K562 (cell line): ENCODE measurements around the gene GATA2. TPM values are rescaled to one million over a fixed set of nuclear protein-coding genes. Genes with fewer than 3 reads are reported as not detected.
A peak's percentile ranks its signal among the peaks of the same experiment; 100 is the strongest.

ENCODE experiments used
- ATAC-seq: fragments of 200-7000 bp; cut with Tn5 transposase; 3 replicates; pipeline ENCODE4 v1.9.1; 2020; ENCODE audit warnings: moderate library complexity
- BruUV-seq: library from RNA; stranded (reverse); fragments of 400-500 nt; replicated peaks from 2 replicates; lab custom pipeline; 2021; lab: Mats Ljungman, UMichigan
- CTCF ChIA-PET: fragments of 300-600 bp; formaldehyde crosslinking; extraction: SDS; loops from one replicate; lab custom pipeline; 2021; ENCODE audit warnings: low intra/inter-chr PET ratio; lab: Yijun Ruan, JAX
- POLR2A ChIA-PET: fragments of 300-600, 350-650 bp; sonication (Branson Sonifier 250); formaldehyde crosslinking; extraction: SDS; loops from one replicate; lab custom pipeline; 2021; ENCODE audit warnings: antibody characterized with exemption, inconsistent platforms; lab: Yijun Ruan, JAX
- DNase-seq, 4 experiments: peaks; one replicate each; pipeline versions ENCODE4 v3.0.0 to v3.0.0-alpha.2; 2011 to 2018; ENCODE audit warnings: low spot score in 3 of 4, mixed read lengths in 3 of 4; ENCODE audit errors: extremely low read depth in 1 of 4
- FAIRE-seq: peaks from 2 replicates; lab custom pipeline; 2011; peaks lifted over from hg19 to GRCh38; lab: Jason Lieb, UNC
- H2AFZ ChIP-seq: 2 replicates; pipeline ENCODE4 v1.6.0; 2011; ENCODE audit warnings: low read depth, low read length, control low read depth, inconsistent platforms
- H3K27ac ChIP-seq: fragments of 200-600 bp; 3 replicates; pipeline ENCODE4 v1.8.0; 2011; ENCODE audit warnings: low read depth, mild to moderate bottlenecking, control low read depth, inconsistent platforms, low read length, moderate library complexity, mixed read lengths; ENCODE audit errors: extremely low read depth
- H3K27me3 ChIP-seq, 2 experiments: fragments of 300-600 bp in 1 of 2; 2 replicates in 1 of 2; 3 replicates in 1 of 2; pipeline versions ENCODE4 v1.6.0 to v1.8.0; 2011; ENCODE audit warnings: inconsistent platforms in 2 of 2, low read length in 2 of 2, mild to moderate bottlenecking in 1 of 2, mixed read lengths in 1 of 2, moderate library complexity in 1 of 2; ENCODE audit not compliant: control insufficient read depth in 2 of 2, insufficient read depth in 2 of 2
- H3K36me3 ChIP-seq: fragments of 300-600 bp; 3 replicates; pipeline ENCODE4 v1.8.0; 2011; ENCODE audit warnings: mild to moderate bottlenecking, low read length, inconsistent platforms; ENCODE audit not compliant: control insufficient read depth, insufficient read depth
- H3K4me1 ChIP-seq, 2 experiments: fragments of 200-600 bp in 1 of 2; replicated peaks in 1 of 2; 2 replicates in 1 of 2; 3 replicates in 1 of 2; pipeline versions ENCODE4 v1.5.1 to v1.8.0; 2011; ENCODE audit warnings: inconsistent platforms in 2 of 2, low read length in 2 of 2, mild to moderate bottlenecking in 1 of 2, mixed read lengths in 1 of 2, moderate library complexity in 1 of 2; ENCODE audit not compliant: control insufficient read depth in 2 of 2, insufficient read depth in 2 of 2
- H3K4me2 ChIP-seq: 2 replicates; pipeline ENCODE4 v1.6.1; 2011; ENCODE audit warnings: low read length, control low read depth, inconsistent platforms, mixed read lengths; ENCODE audit not compliant: insufficient read depth
- H3K4me3 ChIP-seq: fragments of 200-600 bp; sonication (generic), shearing (Covaris generic); 2 replicates; pipeline ENCODE4 v1.5.1; 2016; ENCODE audit warnings: control low read depth, inconsistent platforms
- H3K79me2 ChIP-seq: fragments of 200-600 bp; 3 replicates; pipeline ENCODE4 v1.8.0; 2011; ENCODE audit warnings: low read length, inconsistent platforms; ENCODE audit not compliant: control insufficient read depth, insufficient read depth
- H3K9ac ChIP-seq, 2 experiments: 2 replicates each; pipeline versions ENCODE4 v1.6.0 to v1.6.1; 2011; ENCODE audit warnings: low read depth in 2 of 2, low read length in 2 of 2, control low read depth in 1 of 2, inconsistent platforms in 1 of 2, mild to moderate bottlenecking in 1 of 2, mixed read lengths in 1 of 2; ENCODE audit not compliant: insufficient read depth in 1 of 2
- H3K9me1 ChIP-seq: one replicate; pipeline ENCODE4 v1.6.0; 2011; ENCODE audit warnings: inconsistent platforms, mild to moderate bottlenecking, low read length, moderate library complexity; ENCODE audit not compliant: control insufficient read depth, insufficient read depth
- H3K9me3 ChIP-seq: replicated peaks from 2 replicates; pipeline ENCODE4 v1.5.1; 2011; ENCODE audit warnings: low read depth, low read length, inconsistent platforms; ENCODE audit not compliant: control insufficient read depth, insufficient read depth
- H4K20me1 ChIP-seq: replicated peaks from 2 replicates; pipeline ENCODE4 v1.6.1; 2011; ENCODE audit warnings: low read length, inconsistent platforms, mixed read lengths; ENCODE audit not compliant: control insufficient read depth, insufficient read depth
- ARID1B ChIP-seq: fragments of 450-650 bp; IDR thresholded peaks from 2 replicates; pipeline ENCODE4 v1.6.1; 2016; ENCODE audit warnings: antibody characterized with exemption, mild to moderate bottlenecking, inconsistent platforms
- CHCHD3 ChIP-seq: fragments of 250-450 bp; sonication (Bioruptor Pico); IDR thresholded peaks from 2 replicates; pipeline ENCODE4 v2.1.2; 2022; ENCODE audit warnings: mild to moderate bottlenecking
- MECOM ChIP-seq: fragments of 250-450 bp; sonication (Bioruptor Pico); IDR thresholded peaks from 2 replicates; pipeline ENCODE4 v1.8.0; 2022; ENCODE audit warnings: inconsistent platforms
- SP1 ChIP-seq: sonication (generic); formaldehyde crosslinking; IDR thresholded peaks from 2 replicates; pipeline ENCODE4 v1.8.1; 2022; ENCODE audit warnings: mild to moderate bottlenecking, missing genetic modification reagents
- TAF15 ChIP-seq: fragments of 200-400 bp; formaldehyde crosslinking; IDR thresholded peaks from 2 replicates; pipeline ENCODE4 v1.6.1; 2017; ENCODE audit warnings: mild to moderate bottlenecking, low read depth, low read length, moderate library complexity
- ZFPM2 ChIP-seq: fragments of 250-450 bp; sonication (Bioruptor Pico); IDR thresholded peaks from 2 replicates; pipeline ENCODE4 v1.5.1; 2022; ENCODE audit warnings: mild to moderate bottlenecking
- ZFX ChIP-seq: sonication (generic); formaldehyde crosslinking; IDR thresholded peaks from 2 replicates; pipeline ENCODE4 v1.8.0; 2022; ENCODE audit warnings: mild to moderate bottlenecking, missing genetic modification reagents, moderate library complexity
- ZNF239 ChIP-seq: fragments of 250-450 bp; sonication (Bioruptor Pico); IDR thresholded peaks from 2 replicates; pipeline ENCODE4 v1.4.0; 2020; ENCODE audit warnings: mild to moderate bottlenecking
- ZNF316 ChIP-seq: fragments of 450-650 bp; IDR thresholded peaks from 2 replicates; pipeline ENCODE4 v1.6.1; 2016
- ZNF445 ChIP-seq: fragments of 250-450 bp; sonication (Bioruptor Pico); IDR thresholded peaks from 2 replicates; pipeline ENCODE4 v1.4.0; 2020; ENCODE audit warnings: low read depth, mild to moderate bottlenecking, moderate library complexity
- ZNF589 ChIP-seq: fragments of 200-800 bp; sonication (Bioruptor generic); IDR thresholded peaks from 2 replicates; pipeline ENCODE4 v1.6.1; 2016; ENCODE audit warnings: low read depth, missing genetic modification characterization, missing compliant biosample characterization
- WGBS: fragments of 100-300 bp; shearing (Covaris generic); methylation state at CpG from one replicate; pipeline ENCODE4 v1.1.6; 2016; ENCODE audit warnings: low coverage, mixed read lengths; ENCODE audit not compliant: insufficient coverage; ENCODE audit errors: missing lambda C conversion rate; 5-methylcytosine and 5-hydroxymethylcytosine counted together
- in situ Hi-C: fragments of 300-500 bp; cut with MboI; formaldehyde crosslinking; loops from 4 replicates; pipeline ENCODE4 v1.15.0; 2018; ENCODE audit warnings: inconsistent platforms, mixed read lengths
- intact Hi-C: fragments of 100-400 bp; cut with micrococcal nuclease; formaldehyde crosslinking; loops from 2 replicates; pipeline ENCODE4 v1.14.2; 2022
- polyA plus RNA-seq, 8 experiments: library from polyadenylated mRNA; depleted of rRNA in 4 of 8; stranded (reverse) in 5 of 8; unstranded in 3 of 8; fragments of >200 nt; fragmentation: Nextera tagmentation in 2 of 8; fragmentation: Illumina TruSeq in 1 of 8; extraction: Ambion mirVana in 2 of 8; extraction: Trizol in 1 of 8; gene quantifications; 2 replicates each; pipeline versions ENCODE4 v1.2.1 to v1.2.3, GENCODE V29; 2011 to 2014; ENCODE audit warnings: inconsistent platforms in 1 of 8, missing spikeins in 1 of 8
- total RNA-seq, 7 experiments: library from RNA; depleted of rRNA in 6 of 7; stranded (reverse); fragments of >200 nt in 6 of 7; fragmentation: Illumina TruSeq in 2 of 7; extraction: Trizol in 2 of 7; gene quantifications; 2 replicates each; pipeline versions ENCODE4 v1.2.1 to v1.2.3, GENCODE V29; 2011 to 2021; ENCODE audit warnings: low replicate concordance in 1 of 7
- TF ChIP-seq, protein P1 (sequence below): sonication (generic); formaldehyde crosslinking; IDR thresholded peaks from 2 replicates; pipeline ENCODE4 v1.4.0; 2020; ENCODE audit warnings: mild to moderate bottlenecking, missing genetic modification reagents
- TF ChIP-seq, protein P2 (sequence below): conservative IDR thresholded peaks from 2 replicates; pipeline ENCODE4 v1.6.1; 2011; ENCODE audit warnings: low read depth, mild to moderate bottlenecking, low read length; ENCODE audit not compliant: control insufficient read depth
- TF ChIP-seq, protein P3 (sequence below): fragments of 200-800 bp; sonication (Bioruptor generic); IDR thresholded peaks from 2 replicates; pipeline ENCODE4 v1.6.1; 2016; ENCODE audit warnings: missing genetic modification characterization, missing compliant biosample characterization

The GATA2 gene
- total and polyA plus RNA-seq, 9 of the 15 experiments (the other 6 are each of a cell fraction or from before 2014, with no cell fraction given), result 8.5 to 218 (median 50.8) TPM

DNA sequence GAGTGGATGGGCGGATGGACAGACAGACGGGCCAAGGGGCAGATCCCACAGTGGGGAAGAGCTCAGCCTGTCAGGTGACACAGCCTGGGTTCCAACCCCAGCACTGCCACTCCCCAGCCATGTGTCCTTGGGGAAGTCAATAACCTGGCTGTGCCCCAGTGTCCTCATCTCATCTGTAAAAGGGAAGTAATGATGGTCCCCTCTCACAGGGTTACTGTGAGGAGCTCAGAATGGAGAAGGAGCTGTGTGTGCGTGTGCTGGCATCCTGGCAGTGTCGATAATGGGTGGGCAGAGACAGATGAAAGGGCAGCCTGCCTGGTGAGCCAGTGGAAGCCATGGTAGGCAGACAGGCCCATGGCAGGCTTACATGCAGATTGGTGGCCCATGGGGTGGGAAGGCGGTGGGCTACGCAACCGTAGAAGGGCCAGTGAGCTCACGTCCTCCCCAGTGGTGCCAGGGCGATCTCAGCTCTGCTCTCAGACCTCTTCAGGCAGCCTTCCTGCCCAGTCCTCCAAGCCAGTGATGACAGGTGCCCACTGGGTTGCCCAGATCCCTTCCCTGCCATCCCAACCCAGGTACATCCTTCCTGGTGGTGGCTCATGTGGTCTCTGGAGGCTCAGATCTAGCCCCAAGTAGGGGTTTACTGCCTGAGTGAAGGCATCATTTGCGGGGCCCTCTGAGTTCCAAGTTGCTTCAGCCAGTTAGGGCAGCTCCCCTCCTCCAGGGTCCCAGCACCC, 24.0 kb downstream of the GATA2 start:
- Histone ChIP-seq H4K20me1 (no peaks in the 10 kb centered on the region), H3K27me3 (peaks cover 4 to 21% of the 10 kb centered on the region in 2 experiments; a peak in 4 of 5 replicates), H3K4me1 (peaks cover 15 to 26% of the 10 kb centered on the region in 2 experiments; a peak in 4 of 5 replicates), H3K27ac (no peak overlapping the region), H3K4me2 (no peak overlapping the region), H3K9me1 (peaks cover 3% of the 10 kb centered on the region), H3K79me2 (no peaks in the 10 kb centered on the region), H3K9ac (peak overlapping the region in 1 of 2 experiments; percentile 41; a peak in 1 of 4 replicates), H2AFZ (peak overlapping the region; percentile 45; the same call in 1 of the 2 replicates), H3K36me3 (no peaks in the 10 kb centered on the region), H3K4me3 (no peak overlapping the region), H3K9me3 (no peaks in the 10 kb centered on the region)
- in situ Hi-C loops, result no loop called here
- POLR2A ChIA-PET, result interaction anchor here (0.7 to 1.6 kb wide), 4 partner anchors 8 to 35 kb away, joined by 3 to 7 read pairs (median 3); no protein-coding TSS in a partner anchor
- DNase-seq, result no peak
- no peak for FAIRE-seq
- intact Hi-C loops, result no loop called here
- no peak for ATAC-seq
- no TSS peak for BruUV-seq
- CTCF ChIA-PET, result no interaction called here
- WGBS, result 69% methylated on average over 4 of the region's 10 CpGs
- TF ChIP-seq CHCHD3 (CRISPR knock-in tag), result no peak
- no peak for TF ChIP-seq ZNF445
- TF ChIP-seq MECOM (CRISPR knock-in tag), result no peak
- TF ChIP-seq ZFX (CRISPR knock-in tag), result no peak
- TF ChIP-seq ZNF589 (CRISPR knock-in tag), result no peak
- no peak for TF ChIP-seq SP1 (CRISPR knock-in tag)
- TF ChIP-seq TAF15, result no peak
- no peak for TF ChIP-seq ZFPM2 (CRISPR knock-in tag)
- TF ChIP-seq, protein P1, sequence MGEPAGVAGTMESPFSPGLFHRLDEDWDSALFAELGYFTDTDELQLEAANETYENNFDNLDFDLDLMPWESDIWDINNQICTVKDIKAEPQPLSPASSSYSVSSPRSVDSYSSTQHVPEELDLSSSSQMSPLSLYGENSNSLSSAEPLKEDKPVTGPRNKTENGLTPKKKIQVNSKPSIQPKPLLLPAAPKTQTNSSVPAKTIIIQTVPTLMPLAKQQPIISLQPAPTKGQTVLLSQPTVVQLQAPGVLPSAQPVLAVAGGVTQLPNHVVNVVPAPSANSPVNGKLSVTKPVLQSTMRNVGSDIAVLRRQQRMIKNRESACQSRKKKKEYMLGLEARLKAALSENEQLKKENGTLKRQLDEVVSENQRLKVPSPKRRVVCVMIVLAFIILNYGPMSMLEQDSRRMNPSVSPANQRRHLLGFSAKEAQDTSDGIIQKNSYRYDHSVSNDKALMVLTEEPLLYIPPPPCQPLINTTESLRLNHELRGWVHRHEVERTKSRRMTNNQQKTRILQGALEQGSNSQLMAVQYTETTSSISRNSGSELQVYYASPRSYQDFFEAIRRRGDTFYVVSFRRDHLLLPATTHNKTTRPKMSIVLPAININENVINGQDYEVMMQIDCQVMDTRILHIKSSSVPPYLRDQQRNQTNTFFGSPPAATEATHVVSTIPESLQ, result no peak
- TF ChIP-seq ZNF316, result no peak
- no peak for TF ChIP-seq ZNF239 (CRISPR knock-in tag)
- no peak for TF ChIP-seq ARID1B
- TF ChIP-seq, protein P2, sequence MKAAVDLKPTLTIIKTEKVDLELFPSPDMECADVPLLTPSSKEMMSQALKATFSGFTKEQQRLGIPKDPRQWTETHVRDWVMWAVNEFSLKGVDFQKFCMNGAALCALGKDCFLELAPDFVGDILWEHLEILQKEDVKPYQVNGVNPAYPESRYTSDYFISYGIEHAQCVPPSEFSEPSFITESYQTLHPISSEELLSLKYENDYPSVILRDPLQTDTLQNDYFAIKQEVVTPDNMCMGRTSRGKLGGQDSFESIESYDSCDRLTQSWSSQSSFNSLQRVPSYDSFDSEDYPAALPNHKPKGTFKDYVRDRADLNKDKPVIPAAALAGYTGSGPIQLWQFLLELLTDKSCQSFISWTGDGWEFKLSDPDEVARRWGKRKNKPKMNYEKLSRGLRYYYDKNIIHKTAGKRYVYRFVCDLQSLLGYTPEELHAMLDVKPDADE, result no peak
- TF ChIP-seq, protein P3, sequence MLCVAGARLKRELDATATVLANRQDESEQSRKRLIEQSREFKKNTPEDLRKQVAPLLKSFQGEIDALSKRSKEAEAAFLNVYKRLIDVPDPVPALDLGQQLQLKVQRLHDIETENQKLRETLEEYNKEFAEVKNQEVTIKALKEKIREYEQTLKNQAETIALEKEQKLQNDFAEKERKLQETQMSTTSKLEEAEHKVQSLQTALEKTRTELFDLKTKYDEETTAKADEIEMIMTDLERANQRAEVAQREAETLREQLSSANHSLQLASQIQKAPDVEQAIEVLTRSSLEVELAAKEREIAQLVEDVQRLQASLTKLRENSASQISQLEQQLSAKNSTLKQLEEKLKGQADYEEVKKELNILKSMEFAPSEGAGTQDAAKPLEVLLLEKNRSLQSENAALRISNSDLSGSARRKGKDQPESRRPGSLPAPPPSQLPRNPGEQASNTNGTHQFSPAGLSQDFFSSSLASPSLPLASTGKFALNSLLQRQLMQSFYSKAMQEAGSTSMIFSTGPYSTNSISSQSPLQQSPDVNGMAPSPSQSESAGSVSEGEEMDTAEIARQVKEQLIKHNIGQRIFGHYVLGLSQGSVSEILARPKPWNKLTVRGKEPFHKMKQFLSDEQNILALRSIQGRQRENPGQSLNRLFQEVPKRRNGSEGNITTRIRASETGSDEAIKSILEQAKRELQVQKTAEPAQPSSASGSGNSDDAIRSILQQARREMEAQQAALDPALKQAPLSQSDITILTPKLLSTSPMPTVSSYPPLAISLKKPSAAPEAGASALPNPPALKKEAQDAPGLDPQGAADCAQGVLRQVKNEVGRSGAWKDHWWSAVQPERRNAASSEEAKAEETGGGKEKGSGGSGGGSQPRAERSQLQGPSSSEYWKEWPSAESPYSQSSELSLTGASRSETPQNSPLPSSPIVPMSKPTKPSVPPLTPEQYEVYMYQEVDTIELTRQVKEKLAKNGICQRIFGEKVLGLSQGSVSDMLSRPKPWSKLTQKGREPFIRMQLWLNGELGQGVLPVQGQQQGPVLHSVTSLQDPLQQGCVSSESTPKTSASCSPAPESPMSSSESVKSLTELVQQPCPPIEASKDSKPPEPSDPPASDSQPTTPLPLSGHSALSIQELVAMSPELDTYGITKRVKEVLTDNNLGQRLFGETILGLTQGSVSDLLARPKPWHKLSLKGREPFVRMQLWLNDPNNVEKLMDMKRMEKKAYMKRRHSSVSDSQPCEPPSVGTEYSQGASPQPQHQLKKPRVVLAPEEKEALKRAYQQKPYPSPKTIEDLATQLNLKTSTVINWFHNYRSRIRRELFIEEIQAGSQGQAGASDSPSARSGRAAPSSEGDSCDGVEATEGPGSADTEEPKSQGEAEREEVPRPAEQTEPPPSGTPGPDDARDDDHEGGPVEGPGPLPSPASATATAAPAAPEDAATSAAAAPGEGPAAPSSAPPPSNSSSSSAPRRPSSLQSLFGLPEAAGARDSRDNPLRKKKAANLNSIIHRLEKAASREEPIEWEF (CRISPR knock-in tag), result no peak
